ENCODE measurements around the gene PSMB2.

Gene PSMB2

GRCh38 chr1:35650416-35650815, 9.1 kb upstream of the PSMB2 start:
- Histone ChIP-seq H2BK12ac (ENCODE audit: low read length) (no peak overlapping the region), H2AK5ac (ENCODE audit: low read length) (no peak overlapping the region), H4K12ac (ENCODE audit: low read depth, low read length) (no peak overlapping the region), H3K14ac (ENCODE audit: low read length) (no peak overlapping the region), H3K9me3 (ENCODE audit: insufficient read depth, low read depth, low read length) (no peaks in the 10 kb centered on the region), H3K4me1 (ENCODE audit: control insufficient read depth in 1 of 2, insufficient read depth in 2 of 2, low read length in 2 of 2) (no peaks in the 10 kb centered on the region), H2BK5ac (ENCODE audit: low read depth, low read length, poor library complexity) (no peak overlapping the region), H3K79me2 (ENCODE audit: control insufficient read depth, insufficient read depth, low read length, poor library complexity) (no peaks in the 10 kb centered on the region), H3K23ac (ENCODE audit: low read length) (no peak overlapping the region), H3K4ac (ENCODE audit: low read depth, low read length) (no peak overlapping the region), H3K79me1 (ENCODE audit: low read length) (no peaks in the 10 kb centered on the region), H4K8ac (ENCODE audit: low read depth, low read length) (no peak overlapping the region), H3K27ac (ENCODE audit: low read depth, low read length) (no peak overlapping the region), H3K4me2 (ENCODE audit: low read length) (no peak overlapping the region), H2BK120ac (ENCODE audit: insufficient read depth, low read length, poor library complexity) (no peak overlapping the region), H3K27me3 (ENCODE audit: insufficient read depth, low read length) (no peaks in the 10 kb centered on the region), H3K9ac (ENCODE audit: low read length) (no peak overlapping the region), H4K91ac (ENCODE audit: low read depth, low read length) (no peak overlapping the region), H2AFZ (ENCODE audit: insufficient read depth, low read length, poor library complexity) (no peak overlapping the region), H3K36me3 (ENCODE audit: control insufficient read depth in 1 of 2, insufficient read depth in 2 of 2, low read length in 2 of 2) (no peaks in the 10 kb centered on the region), H3K18ac (ENCODE audit: low read length) (no peak overlapping the region), H3K4me3 (ENCODE audit: low read depth, low read length) (no peak overlapping the region)
- WGBS (ENCODE audit: extremely low coverage, insufficient coverage, insufficient read length): no CpG with 5 or more reads among the region's 3 CpGs
- DNase-seq: no peak

DNA sequence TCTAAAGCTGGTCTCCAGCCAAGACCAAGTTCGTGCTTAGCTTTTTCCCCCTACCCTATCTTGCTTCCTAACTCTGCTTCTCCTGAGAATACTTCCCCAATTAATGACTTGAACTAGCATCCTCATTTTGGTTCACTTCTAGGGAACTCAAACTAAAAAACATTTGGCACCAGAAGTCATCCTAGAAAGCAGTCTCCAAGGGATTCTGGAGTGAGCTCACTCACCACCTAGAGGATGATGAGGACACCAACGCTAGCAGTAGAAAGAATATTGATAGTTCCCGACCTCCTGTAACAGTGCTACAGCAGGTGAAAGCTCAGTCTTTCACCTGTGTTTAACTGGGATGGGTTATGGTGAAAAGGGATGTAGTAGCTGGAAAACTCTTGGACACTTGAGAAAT, 4.7 kb upstream of the PSMB2 start:
- H2BK120ac ChIP-seq (ENCODE audit: insufficient read depth, low read length, poor library complexity): no peak overlapping the region
- no peak overlapping the region for H3K14ac ChIP-seq (ENCODE audit: low read length)
- H3K4ac ChIP-seq (ENCODE audit: low read depth, low read length): no peak overlapping the region
- no peak overlapping the region for H3K4me2 ChIP-seq (ENCODE audit: low read length)
- WGBS (ENCODE audit: extremely low coverage, insufficient coverage, insufficient read length): no CpG with 5 or more reads among the region's 3 CpGs
- H3K4me1 ChIP-seq (ENCODE audit: control insufficient read depth in 1 of 2, insufficient read depth in 2 of 2, low read length in 2 of 2): no peaks in the 10 kb centered on the region
- no peak overlapping the region for H2BK12ac ChIP-seq (ENCODE audit: low read length)
- no peak overlapping the region for H3K27ac ChIP-seq (ENCODE audit: low read depth, low read length)
- H3K4me3 ChIP-seq (ENCODE audit: low read depth, low read length): no peak overlapping the region
- H3K36me3 ChIP-seq (ENCODE audit: control insufficient read depth in 1 of 2, insufficient read depth in 2 of 2, low read length in 2 of 2): no peaks in the 10 kb centered on the region
- H3K79me1 ChIP-seq (ENCODE audit: low read length): peaks cover 5% of the 10 kb centered on the region
- no peak overlapping the region for H4K8ac ChIP-seq (ENCODE audit: low read depth, low read length)
- no peak overlapping the region for H2AK5ac ChIP-seq (ENCODE audit: low read length)
- no peaks in the 10 kb centered on the region for H3K27me3 ChIP-seq (ENCODE audit: insufficient read depth, low read length)
- no peak overlapping the region for H3K9ac ChIP-seq (ENCODE audit: low read length)
- H4K91ac ChIP-seq (ENCODE audit: low read depth, low read length): no peak overlapping the region
- H4K12ac ChIP-seq (ENCODE audit: low read depth, low read length): no peak overlapping the region
- DNase-seq: peak in 1 of 2 donors; percentile 9
- no peak overlapping the region for H3K23ac ChIP-seq (ENCODE audit: low read length)
- H2BK5ac ChIP-seq (ENCODE audit: low read depth, low read length, poor library complexity): no peak overlapping the region
- no peak overlapping the region for H3K18ac ChIP-seq (ENCODE audit: low read length)
- H3K79me2 ChIP-seq (ENCODE audit: control insufficient read depth, insufficient read depth, low read length, poor library complexity): peaks cover 2% of the 10 kb centered on the region
- no peaks in the 10 kb centered on the region for H3K9me3 ChIP-seq (ENCODE audit: insufficient read depth, low read depth, low read length)
- H2AFZ ChIP-seq (ENCODE audit: insufficient read depth, low read length, poor library complexity): no peak overlapping the region

DNA sequence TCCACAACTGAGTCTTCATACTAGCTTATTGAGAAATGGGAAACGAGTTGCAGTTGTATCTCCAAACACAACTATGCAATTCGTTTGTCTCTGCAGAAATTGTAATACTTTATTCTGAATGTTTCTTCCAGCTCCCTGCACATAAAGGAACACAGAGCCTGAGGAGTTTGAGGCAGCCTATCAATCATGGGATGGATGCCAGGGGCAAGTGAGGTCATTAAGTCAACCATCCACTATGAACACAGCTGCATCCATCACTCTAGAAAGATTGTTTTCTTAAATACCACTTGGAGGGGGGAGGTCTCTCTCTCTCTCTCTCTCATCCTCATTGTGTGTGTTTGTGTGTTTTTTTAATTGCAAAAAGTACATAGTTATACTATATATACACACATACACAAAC, 2.9 kb upstream of the PSMB2 start:
- Histone ChIP-seq H2AFZ (ENCODE audit: insufficient read depth, low read length, poor library complexity) (no peak overlapping the region), H3K14ac (ENCODE audit: low read length) (no peak overlapping the region), H3K79me1 (ENCODE audit: low read length) (peaks cover 9% of the 10 kb centered on the region), H3K9me3 (ENCODE audit: insufficient read depth, low read depth, low read length) (no peaks in the 10 kb centered on the region), H2BK120ac (ENCODE audit: insufficient read depth, low read length, poor library complexity) (no peak overlapping the region), H3K4ac (ENCODE audit: low read depth, low read length) (no peak overlapping the region), H3K27ac (ENCODE audit: low read depth, low read length) (no peak overlapping the region), H2BK5ac (ENCODE audit: low read depth, low read length, poor library complexity) (no peak overlapping the region), H2AK5ac (ENCODE audit: low read length) (no peak overlapping the region), H4K8ac (ENCODE audit: low read depth, low read length) (no peak overlapping the region), H4K91ac (ENCODE audit: low read depth, low read length) (no peak overlapping the region), H3K27me3 (ENCODE audit: insufficient read depth, low read length) (no peaks in the 10 kb centered on the region), H3K18ac (ENCODE audit: low read length) (no peak overlapping the region), H3K4me2 (ENCODE audit: low read length) (no peak overlapping the region), H3K36me3 (ENCODE audit: control insufficient read depth in 1 of 2, insufficient read depth in 2 of 2, low read length in 2 of 2) (no peaks in the 10 kb centered on the region), H4K12ac (ENCODE audit: low read depth, low read length) (no peak overlapping the region), H3K9ac (ENCODE audit: low read length) (no peak overlapping the region), H3K23ac (ENCODE audit: low read length) (no peak overlapping the region), H3K4me1 (ENCODE audit: control insufficient read depth in 1 of 2, insufficient read depth in 2 of 2, low read length in 2 of 2) (no peaks in the 10 kb centered on the region), H3K4me3 (ENCODE audit: low read depth, low read length) (no peak overlapping the region), H2BK12ac (ENCODE audit: low read length) (no peak overlapping the region), H3K79me2 (ENCODE audit: control insufficient read depth, insufficient read depth, low read length, poor library complexity) (peaks cover 9% of the 10 kb centered on the region)
- DNase-seq: no peak
- WGBS (ENCODE audit: extremely low coverage, insufficient coverage, insufficient read length): no CpG with 5 or more reads among the region's 2 CpGs

DNA sequence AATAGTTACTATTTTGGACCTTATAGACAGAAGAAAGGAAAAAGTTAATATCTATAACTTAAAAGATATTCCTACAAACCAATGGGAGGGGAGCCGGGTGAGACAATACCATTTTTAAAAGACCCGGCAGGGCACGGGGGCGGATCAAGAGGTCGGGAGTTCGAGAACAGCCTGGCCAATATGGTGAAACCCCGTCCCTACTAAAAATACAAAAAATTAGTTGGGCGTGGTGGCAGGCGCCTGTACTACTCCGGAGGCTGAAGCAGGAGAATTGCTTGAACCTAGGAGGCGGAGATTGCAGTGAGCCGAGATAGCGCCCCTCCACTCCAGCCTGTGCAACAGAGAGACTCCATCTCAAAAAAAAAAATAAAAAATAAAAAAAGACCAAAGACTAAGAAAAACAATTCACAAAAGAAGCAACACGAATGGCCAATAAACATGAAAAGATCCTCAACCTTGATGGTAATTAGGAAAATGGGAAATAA, 1.2 kb upstream of the PSMB2 start:
- Histone ChIP-seq H3K23ac (ENCODE audit: low read length) (no peak overlapping the region), H3K79me1 (ENCODE audit: low read length) (peaks cover 9% of the 10 kb centered on the region), H3K9ac (ENCODE audit: low read length) (no peak overlapping the region), H3K27me3 (ENCODE audit: insufficient read depth, low read length) (no peaks in the 10 kb centered on the region), H3K9me3 (ENCODE audit: insufficient read depth, low read depth, low read length) (no peaks in the 10 kb centered on the region), H3K79me2 (ENCODE audit: control insufficient read depth, insufficient read depth, low read length, poor library complexity) (peaks cover 9% of the 10 kb centered on the region), H3K4me2 (ENCODE audit: low read length) (no peak overlapping the region), H2BK120ac (ENCODE audit: insufficient read depth, low read length, poor library complexity) (no peak overlapping the region), H3K4ac (ENCODE audit: low read depth, low read length) (no peak overlapping the region), H4K12ac (ENCODE audit: low read depth, low read length) (no peak overlapping the region), H3K27ac (ENCODE audit: low read depth, low read length) (no peak overlapping the region), H3K14ac (ENCODE audit: low read length) (no peak overlapping the region), H2AFZ (ENCODE audit: insufficient read depth, low read length, poor library complexity) (no peak overlapping the region), H2BK12ac (ENCODE audit: low read length) (no peak overlapping the region), H2AK5ac (ENCODE audit: low read length) (no peak overlapping the region), H3K4me3 (ENCODE audit: low read depth, low read length) (no peak overlapping the region), H3K4me1 (ENCODE audit: control insufficient read depth in 1 of 2, insufficient read depth in 2 of 2, low read length in 2 of 2) (no peaks in the 10 kb centered on the region), H3K18ac (ENCODE audit: low read length) (no peak overlapping the region), H2BK5ac (ENCODE audit: low read depth, low read length, poor library complexity) (no peak overlapping the region), H4K8ac (ENCODE audit: low read depth, low read length) (peak overlapping the region; percentile 16), H3K36me3 (ENCODE audit: control insufficient read depth in 1 of 2, insufficient read depth in 2 of 2, low read length in 2 of 2) (no peaks in the 10 kb centered on the region), H4K91ac (ENCODE audit: low read depth, low read length) (no peak overlapping the region)
- no peak for DNase-seq
- no CpG with 5 or more reads among the region's 14 CpGs for WGBS (ENCODE audit: extremely low coverage, insufficient coverage, insufficient read length)
